A549 (cell line): ENCODE measurements around the gene TOX2. TPM values are rescaled to one million over a fixed set of nuclear protein-coding genes. Genes with fewer than 3 reads are reported as not detected.

ENCODE experiments used
- ATAC-seq, 2 experiments: fragments of 200-7000 bp in 1 of 2; fragments of >200 bp in 1 of 2; cut with Nextera tagmentation in 1 of 2; cut with Tn5 transposase in 1 of 2; 3 replicates each; pipeline versions ENCODE4 v1.8.0 to v1.9.1; 2018 to 2020; ENCODE audit warnings: mild to moderate bottlenecking in 1 of 2, moderate library complexity in 1 of 2
- CTCF ChIA-PET: fragments of 300-600 bp; sonication (Branson Sonifier 250); formaldehyde crosslinking; extraction: SDS; loops from one replicate; lab custom pipeline; 2021; ENCODE audit warnings: antibody characterized with exemption, inconsistent platforms; lab: Yijun Ruan, JAX
- POLR2A ChIA-PET: fragments of 350-600 bp; formaldehyde crosslinking; extraction: SDS; loops from one replicate; lab custom pipeline; 2021; ENCODE audit warnings: antibody characterized with exemption, inconsistent platforms; lab: Yijun Ruan, JAX
- DNase-seq, 2 experiments: peaks; one replicate each; pipeline versions ENCODE4 v3.0.0 to v3.0.0-alpha.2; 2011 to 2016; ENCODE audit warnings: low read depth in 1 of 2, low spot score in 1 of 2
- FAIRE-seq: peaks from 2 replicates; lab custom pipeline; 2011; peaks lifted over from hg19 to GRCh38; lab: Jason Lieb, UNC
- H3K27ac ChIP-seq, 2 experiments: fragments of >200 bp; sonication (Bioruptor Twin); formaldehyde crosslinking; 3 replicates each; pipeline ENCODE4 v1.5.1; 2016 to 2017
- H3K4me1 ChIP-seq: fragments of >200 bp; sonication (Bioruptor Twin); formaldehyde crosslinking; 3 replicates; pipeline ENCODE4 v1.6.1; 2016
- H3K4me2 ChIP-seq: fragments of >200 bp; sonication (Bioruptor Twin); formaldehyde crosslinking; 3 replicates; pipeline ENCODE4 v1.6.1; 2016
- H3K4me3 ChIP-seq: fragments of >200 bp; sonication (Bioruptor Twin); formaldehyde crosslinking; 3 replicates; pipeline ENCODE4 v1.5.1; 2016
- H3K9me3 ChIP-seq: fragments of >200 bp; sonication (Bioruptor Twin); formaldehyde crosslinking; 3 replicates; pipeline ENCODE4 v1.6.1; 2016
- ATOH8 ChIP-seq: fragments of 250-450 bp; sonication (Bioruptor Pico); IDR thresholded peaks from 2 replicates; pipeline ENCODE4 v1.5.0; 2020; ENCODE audit warnings: low read depth, mild to moderate bottlenecking, moderate library complexity
- CBX2 ChIP-seq: fragments of 200-600 bp; sonication (generic); IDR thresholded peaks from 2 replicates; pipeline ENCODE4 v1.6.1; 2016; ENCODE audit warnings: low read depth, mild to moderate bottlenecking, borderline replicate concordance
- CEBPB ChIP-seq, 2 experiments: fragments of >200 bp in 1 of 2; sonication (Bioruptor Twin) in 1 of 2; formaldehyde crosslinking in 1 of 2; IDR thresholded peaks; 2 replicates each; pipeline ENCODE4 v1.6.1; 2012 to 2016
- CHD4 ChIP-seq: fragments of 200-600 bp; sonication (generic); IDR thresholded peaks from 2 replicates; pipeline ENCODE4 v1.6.1; 2016; ENCODE audit warnings: antibody characterized with exemption, mild to moderate bottlenecking, borderline replicate concordance
- EHF ChIP-seq: fragments of 250-450 bp; sonication (Bioruptor Pico); IDR thresholded peaks from 2 replicates; pipeline ENCODE4 v1.5.0; 2020; ENCODE audit warnings: mild to moderate bottlenecking
- ESRRA ChIP-seq: fragments of 150-350 bp; IDR thresholded peaks from 2 replicates; pipeline ENCODE4 v1.6.1; 2014; ENCODE audit warnings: mild to moderate bottlenecking, low read length, borderline replicate concordance
- FOSB ChIP-seq: fragments of 250-450 bp; sonication (Bioruptor Pico); IDR thresholded peaks from 2 replicates; pipeline ENCODE4 v1.5.0; 2020; ENCODE audit warnings: mild to moderate bottlenecking, moderate library complexity
- GATA3 ChIP-seq: IDR thresholded peaks from 2 replicates; pipeline ENCODE4 v1.6.1; 2012; ENCODE audit warnings: borderline replicate concordance
- HMGXB4 ChIP-seq: fragments of 250-450 bp; sonication (Bioruptor Pico); IDR thresholded peaks from 2 replicates; pipeline ENCODE4 v1.5.0; 2021; ENCODE audit warnings: mild to moderate bottlenecking, moderate library complexity, borderline replicate concordance
- HOXA7 ChIP-seq: fragments of 250-450 bp; sonication (Bioruptor Pico); IDR thresholded peaks from 2 replicates; pipeline ENCODE4 v1.5.0; 2020; ENCODE audit warnings: mild to moderate bottlenecking, moderate library complexity
- HOXB5 ChIP-seq: fragments of 250-450 bp; sonication (Bioruptor Pico); IDR thresholded peaks from 2 replicates; pipeline ENCODE4 v1.5.0; 2020; ENCODE audit warnings: mild to moderate bottlenecking, moderate library complexity
- JUNB ChIP-seq: fragments of >200 bp; sonication (Bioruptor Twin); formaldehyde crosslinking; IDR thresholded peaks from 2 replicates; pipeline ENCODE4 v1.6.1; 2016
- KDM5A ChIP-seq: fragments of 200-600 bp; sonication (generic); IDR thresholded peaks from 2 replicates; pipeline ENCODE4 v1.6.1; 2016; ENCODE audit warnings: antibody characterized with exemption, mild to moderate bottlenecking
- MAZ ChIP-seq: fragments of 150-350 bp; IDR thresholded peaks from 2 replicates; pipeline ENCODE4 v1.6.1; 2014; ENCODE audit warnings: antibody characterized with exemption, low read depth, low read length, borderline replicate concordance
- NPAS2 ChIP-seq: fragments of 250-450 bp; sonication (Bioruptor Pico); IDR thresholded peaks from 2 replicates; pipeline ENCODE4 v1.8.0; 2022; ENCODE audit warnings: mild to moderate bottlenecking, moderate library complexity, borderline replicate concordance
- RFX5 ChIP-seq: fragments of 450-650 bp; IDR thresholded peaks from 2 replicates; pipeline ENCODE4 v1.7.1; 2014; ENCODE audit warnings: antibody characterized with exemption, mild to moderate bottlenecking, moderate library complexity
- SREBF2 ChIP-seq: fragments of 450-650 bp; IDR thresholded peaks from 2 replicates; pipeline ENCODE4 v1.6.1; 2014; ENCODE audit warnings: mild to moderate bottlenecking, moderate library complexity
- TFCP2L1 ChIP-seq: fragments of 250-450 bp; sonication (Bioruptor Pico); IDR thresholded peaks from 2 replicates; pipeline ENCODE4 v1.5.0; 2021; ENCODE audit warnings: mild to moderate bottlenecking
- WGBS: methylation state at CpG from one replicate; pipeline ENCODE4 v1.1.6; 2017; ENCODE audit errors: missing lambda C conversion rate; 5-methylcytosine and 5-hydroxymethylcytosine counted together
- polyA plus RNA-seq, 4 experiments: library from polyadenylated mRNA; depleted of rRNA in 3 of 4; stranded (reverse); fragments of >200 nt; fragmentation: RNase III in 1 of 4; extraction: RNeasy Plus Mini Kit Qiagen cat#74134 plus additional on column Dnase treatment in 1 of 4; gene quantifications; 2 replicates in 3 of 4; 3 replicates in 1 of 4; pipeline ENCODE4 v1.2.3, GENCODE V29; 2011 to 2017
- TF ChIP-seq, protein P1 (sequence below): fragments of >200 bp; sonication (Bioruptor Twin); formaldehyde crosslinking; IDR thresholded peaks from 2 replicates; pipeline ENCODE4 v1.6.1; 2016
- TF ChIP-seq, protein P2 (sequence below): fragments of >200 bp; sonication (Bioruptor Twin); formaldehyde crosslinking; IDR thresholded peaks from 3 replicates; pipeline ENCODE4 v1.6.1; 2016
- TF ChIP-seq, protein P3 (sequence below): fragments of 150-350 bp; IDR thresholded peaks from 2 replicates; pipeline ENCODE4 v1.6.1; 2014; ENCODE audit warnings: low read depth, mild to moderate bottlenecking, low read length

Gene TOX2
- polyA plus RNA-seq, 2 of the 4 experiments (the other 2 are of a cell fraction), result 2.5 to 5.3 TPM

DNA sequence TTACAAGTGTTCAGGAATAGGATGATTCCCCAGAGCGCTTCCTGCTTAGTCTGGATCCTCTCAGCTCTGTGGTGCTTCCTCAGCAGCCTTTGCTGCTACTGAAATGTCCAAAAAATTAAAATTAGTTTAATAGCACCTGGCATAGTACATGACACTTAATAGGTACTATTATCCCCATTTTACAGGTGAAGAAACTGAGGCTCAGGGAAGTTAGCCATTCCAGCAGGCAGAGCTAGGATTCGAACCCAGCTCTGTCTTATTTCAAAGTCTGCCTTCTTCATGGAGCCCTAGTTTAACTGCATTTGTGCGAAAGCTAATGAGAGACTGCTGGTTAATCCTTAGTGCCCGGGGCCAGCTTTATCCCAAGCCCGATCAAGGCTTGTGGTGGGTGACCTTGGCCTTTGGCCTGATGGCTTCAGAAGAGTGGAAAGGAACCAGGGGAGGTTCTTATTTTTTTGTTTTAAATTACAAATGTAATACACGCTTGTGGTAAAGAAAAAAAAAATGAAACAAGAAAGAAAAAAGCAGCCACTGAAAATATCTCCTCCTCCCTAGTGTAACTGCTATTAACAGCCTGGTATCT, 30.1 kb downstream of the TOX2 start:
- Histone ChIP-seq H3K4me3 (no peak overlapping the region), H3K9me3 (no peaks in the 10 kb centered on the region), H3K4me2 (no peak overlapping the region), H3K4me1 (peaks cover 43% of the 10 kb centered on the region), H3K27ac (peak overlapping the region; percentile 6 to 68; a peak in 4 of 6 replicates)
- DNase-seq, result no peak
- CTCF ChIA-PET, result interaction anchor here (0.6 to 0.9 kb wide), 2 partner anchors 19 to 251 kb away, joined by 3 read pairs; no protein-coding TSS in a partner anchor
- POLR2A ChIA-PET, result no interaction called here
- no peak for TF ChIP-seq CEBPB (IDR thresholded peaks at IDR 0.05)
- FAIRE-seq, result no peak
- ATAC-seq, result no peak
- WGBS, result 88% methylated on average over 6 of the region's 6 CpGs

DNA sequence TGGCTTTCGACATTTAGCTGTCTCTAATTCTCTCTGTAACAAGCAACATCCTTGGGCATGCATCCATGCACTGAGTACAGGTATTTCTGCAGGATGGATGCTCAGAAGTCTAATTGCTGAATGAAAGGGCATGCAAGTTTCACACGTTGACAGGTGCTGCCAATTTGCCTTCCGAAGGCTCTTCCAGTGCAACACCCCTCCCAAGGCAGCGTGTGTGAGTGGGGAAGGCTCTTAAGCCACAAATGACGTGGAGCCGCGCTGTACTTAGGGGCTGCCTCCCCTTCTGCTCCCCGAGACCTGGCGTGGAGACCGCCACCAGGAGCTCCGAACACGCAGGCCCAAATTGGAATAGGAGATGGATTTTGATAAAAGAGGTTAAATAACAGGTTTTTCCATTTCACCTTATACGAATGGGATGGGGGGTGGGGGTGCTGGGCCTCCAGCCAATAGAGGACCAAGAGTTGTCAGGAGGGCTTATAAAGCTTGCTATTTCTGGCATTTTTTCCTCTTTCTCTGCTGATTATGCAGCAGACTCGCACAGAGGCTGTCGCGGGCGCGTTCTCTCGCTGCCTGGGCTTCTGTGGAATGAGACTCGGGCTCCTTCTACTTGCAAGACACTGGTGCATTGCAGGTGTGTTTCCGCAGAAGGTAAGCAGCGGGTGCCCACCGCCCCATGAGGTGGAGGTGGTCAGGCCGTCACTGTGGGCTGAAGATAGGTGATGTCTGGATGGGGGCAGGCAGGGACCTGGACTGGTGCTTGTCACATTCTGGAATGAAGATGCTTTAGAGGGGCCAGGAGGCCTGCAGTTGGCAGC, 30.9 kb downstream of the TOX2 start:
- Histone ChIP-seq H3K4me3 (no peak overlapping the region), H3K4me2 (no peak overlapping the region), H3K27ac (peak overlapping the region in 1 of 2 experiments; percentile 68; a peak in 3 of 6 replicates), H3K9me3 (no peaks in the 10 kb centered on the region), H3K4me1 (peaks cover 34% of the 10 kb centered on the region)
- ChIA-PET POLR2A (no interaction called here), CTCF (interaction anchor here (0.5 kb wide), 1 partner anchor 403 kb away, joined by 5 read pairs; no protein-coding TSS in a partner anchor)
- TF ChIP-seq CBX2 (no peak), ATOH8 (CRISPR knock-in tag) (no peak), CHD4 (no peak), SREBF2 (no peak), NPAS2 (CRISPR knock-in tag) (no peak), HMGXB4 (CRISPR knock-in tag) (no peak), TFCP2L1 (no peak), ESRRA (no peak), EHF (no peak), HOXB5 (CRISPR knock-in tag) (no peak), MAZ (no peak), GATA3 (no peak), KDM5A (no peak), RFX5 (no peak), HOXA7 (CRISPR knock-in tag) (no peak), FOSB (CRISPR knock-in tag) (no peak), JUNB (no peak)
- TF ChIP-seq, protein P1, sequence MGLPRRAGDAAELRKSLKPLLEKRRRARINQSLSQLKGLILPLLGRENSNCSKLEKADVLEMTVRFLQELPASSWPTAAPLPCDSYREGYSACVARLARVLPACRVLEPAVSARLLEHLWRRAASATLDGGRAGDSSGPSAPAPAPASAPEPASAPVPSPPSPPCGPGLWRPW, result no peak
- TF ChIP-seq, protein P2, sequence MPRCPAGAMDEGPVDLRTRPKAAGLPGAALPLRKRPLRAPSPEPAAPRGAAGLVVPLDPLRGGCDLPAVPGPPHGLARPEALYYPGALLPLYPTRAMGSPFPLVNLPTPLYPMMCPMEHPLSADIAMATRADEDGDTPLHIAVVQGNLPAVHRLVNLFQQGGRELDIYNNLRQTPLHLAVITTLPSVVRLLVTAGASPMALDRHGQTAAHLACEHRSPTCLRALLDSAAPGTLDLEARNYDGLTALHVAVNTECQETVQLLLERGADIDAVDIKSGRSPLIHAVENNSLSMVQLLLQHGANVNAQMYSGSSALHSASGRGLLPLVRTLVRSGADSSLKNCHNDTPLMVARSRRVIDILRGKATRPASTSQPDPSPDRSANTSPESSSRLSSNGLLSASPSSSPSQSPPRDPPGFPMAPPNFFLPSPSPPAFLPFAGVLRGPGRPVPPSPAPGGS, result no peak
- TF ChIP-seq, protein P3, sequence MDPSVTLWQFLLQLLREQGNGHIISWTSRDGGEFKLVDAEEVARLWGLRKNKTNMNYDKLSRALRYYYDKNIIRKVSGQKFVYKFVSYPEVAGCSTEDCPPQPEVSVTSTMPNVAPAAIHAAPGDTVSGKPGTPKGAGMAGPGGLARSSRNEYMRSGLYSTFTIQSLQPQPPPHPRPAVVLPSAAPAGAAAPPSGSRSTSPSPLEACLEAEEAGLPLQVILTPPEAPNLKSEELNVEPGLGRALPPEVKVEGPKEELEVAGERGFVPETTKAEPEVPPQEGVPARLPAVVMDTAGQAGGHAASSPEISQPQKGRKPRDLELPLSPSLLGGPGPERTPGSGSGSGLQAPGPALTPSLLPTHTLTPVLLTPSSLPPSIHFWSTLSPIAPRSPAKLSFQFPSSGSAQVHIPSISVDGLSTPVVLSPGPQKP, result no peak
- FAIRE-seq, result no peak
- ATAC-seq, result no peak
- 90% methylated on average over 24 of the region's 24 CpGs for WGBS
- no peak for DNase-seq
